H1 (cell line): ENCODE results near the gene FBXO34. TPM values are rescaled to one million over a fixed set of nuclear protein-coding genes. Genes with fewer than 3 reads are reported as not detected.

Experiments used
- CTCF ChIA-PET: fragments of 300-600 bp; sonication (Branson Sonifier 250); formaldehyde crosslinking; loops from one replicate; lab custom pipeline; 2021; ENCODE audit not compliant: partially characterized antibody; lab: Charles Lee
- POLR2A ChIA-PET: fragments of 300-600 bp; sonication (Branson Sonifier 250); formaldehyde crosslinking; loops from one replicate; lab custom pipeline; 2021; ENCODE audit warnings: inconsistent platforms; ENCODE audit not compliant: partially characterized antibody; lab: Charles Lee
- DNase-seq, 2 experiments: peaks; one replicate each; pipeline versions ENCODE4 v3.0.0 to v3.0.0-alpha.2; 2010 to 2022; ENCODE audit warnings: low spot score in 2 of 2, low read depth in 1 of 2, mixed read lengths in 1 of 2
- FAIRE-seq: peaks from 2 replicates; lab custom pipeline; 2011; peaks lifted over from hg19 to GRCh38; lab: Jason Lieb, UNC
- H2AFZ ChIP-seq: 2 replicates; pipeline ENCODE4 v1.8.1; 2012; ENCODE audit warnings: low read length, inconsistent platforms
- H2AK5ac ChIP-seq: 2 replicates; pipeline ENCODE4 v1.6.1; 2013; ENCODE audit warnings: low read depth, low read length
- H2BK120ac ChIP-seq: replicated peaks from 2 replicates; pipeline ENCODE3; 2013; ENCODE audit warnings: low read depth, low read length, inconsistent platforms
- H2BK12ac ChIP-seq: 2 replicates; pipeline ENCODE4 v1.6.1; 2013; ENCODE audit warnings: low read depth, low read length
- H2BK15ac ChIP-seq: 2 replicates; pipeline ENCODE4 v1.6.1; 2013; ENCODE audit warnings: low read length
- H2BK20ac ChIP-seq: 2 replicates; pipeline ENCODE4 v1.6.1; 2013; ENCODE audit warnings: low read length
- H2BK5ac ChIP-seq: 2 replicates; pipeline ENCODE4 v1.6.1; 2013; ENCODE audit warnings: low read depth, low read length
- H3K14ac ChIP-seq: 2 replicates; pipeline ENCODE4 v1.6.1; 2013; ENCODE audit warnings: inconsistent platforms; ENCODE audit not compliant: insufficient read length
- H3K18ac ChIP-seq: 2 replicates; pipeline ENCODE4 v1.6.1; 2013; ENCODE audit warnings: low read length; ENCODE audit errors: extremely low read depth
- H3K23ac ChIP-seq: 2 replicates; pipeline ENCODE4 v1.6.1; 2013; ENCODE audit warnings: inconsistent platforms; ENCODE audit not compliant: insufficient read length
- H3K23me2 ChIP-seq: 2 replicates; pipeline ENCODE4 v1.6.1; 2013; ENCODE audit warnings: low read depth, low read length
- H3K27ac ChIP-seq: 2 replicates; pipeline ENCODE4 v1.6.1; 2011; ENCODE audit warnings: low read depth, low read length, inconsistent platforms
- H3K27me3 ChIP-seq, 4 experiments: replicated peaks in 1 of 4; 1 replicate in 1 of 4; 2 replicates in 3 of 4; pipeline versions ENCODE4 v1.6.1 to v1.8.1; 2011 to 2013; ENCODE audit warnings: low read length in 3 of 4, mild to moderate bottlenecking in 3 of 4, inconsistent platforms in 2 of 4, mixed read lengths in 2 of 4, moderate library complexity in 1 of 4; ENCODE audit not compliant: control insufficient read depth in 3 of 4, insufficient read depth in 3 of 4; ENCODE audit errors: extremely low read depth in 1 of 4
- H3K36me3 ChIP-seq, 4 experiments: 2 replicates each; pipeline versions ENCODE4 v1.6.1 to v1.8.1; 2011 to 2013; ENCODE audit warnings: mild to moderate bottlenecking in 4 of 4, low read length in 3 of 4, moderate library complexity in 2 of 4, control low read depth in 1 of 4, inconsistent platforms in 1 of 4; ENCODE audit not compliant: insufficient read depth in 4 of 4, control insufficient read depth in 2 of 4
- H3K4ac ChIP-seq: replicated peaks from 2 replicates; pipeline ENCODE3; 2013; ENCODE audit warnings: low read length, low read depth, mixed read lengths, inconsistent platforms; ENCODE audit not compliant: insufficient read length
- H3K4me1 ChIP-seq, 4 experiments: replicated peaks in 1 of 4; 1 replicate in 1 of 4; 2 replicates in 3 of 4; pipeline versions ENCODE4 v1.6.1 to v1.8.1; 2011 to 2013; ENCODE audit warnings: low read length in 3 of 4, inconsistent platforms in 2 of 4, mixed read lengths in 1 of 4; ENCODE audit not compliant: insufficient read depth in 4 of 4, control insufficient read depth in 3 of 4
- H3K4me2 ChIP-seq, 2 experiments: 2 replicates each; pipeline versions ENCODE4 v1.6.1 to v1.8.1; 2011 to 2013; ENCODE audit warnings: low read depth in 2 of 2, low read length in 2 of 2, control low read depth in 1 of 2, inconsistent platforms in 1 of 2, mild to moderate bottlenecking in 1 of 2; ENCODE audit not compliant: insufficient read depth in 1 of 2
- H3K4me3 ChIP-seq, 4 experiments: fragments of 200-600, 300-600 bp in 1 of 4; sonication (generic), shearing (Covaris generic), sonication (Bioruptor Twin) in 1 of 4; 2 replicates each; pipeline versions ENCODE4 v1.5.1 to v1.8.1; 2011 to 2016; ENCODE audit warnings: low read length in 4 of 4, low read depth in 3 of 4, control low read depth in 2 of 4, inconsistent platforms in 2 of 4, mild to moderate bottlenecking in 2 of 4, mixed read lengths in 1 of 4, moderate library complexity in 1 of 4; ENCODE audit not compliant: insufficient read depth in 2 of 4; ENCODE audit errors: extremely low read depth in 1 of 4
- H3K56ac ChIP-seq: replicated peaks from 2 replicates; pipeline ENCODE3; 2013; ENCODE audit warnings: low read depth, mild to moderate bottlenecking, mixed read lengths, low read length, inconsistent platforms; ENCODE audit not compliant: insufficient read length
- H3K79me1 ChIP-seq: 2 replicates; pipeline ENCODE4 v1.6.1; 2013; ENCODE audit warnings: low read depth, low read length, control low read depth
- H3K79me2 ChIP-seq, 2 experiments: 2 replicates each; pipeline versions ENCODE4 v1.6.1 to v1.8.1; 2012 to 2013; ENCODE audit warnings: low read length in 2 of 2, mild to moderate bottlenecking in 2 of 2, inconsistent platforms in 1 of 2; ENCODE audit not compliant: insufficient read depth in 2 of 2, control insufficient read depth in 1 of 2
- H3K9ac ChIP-seq, 4 experiments: replicated peaks in 1 of 4; 1 replicate in 1 of 4; 2 replicates in 3 of 4; pipeline versions ENCODE4 v1.6.1 to v1.8.1; 2011 to 2013; ENCODE audit warnings: low read depth in 3 of 4, low read length in 3 of 4, control low read depth in 2 of 4, mild to moderate bottlenecking in 2 of 4, moderate library complexity in 2 of 4, inconsistent platforms in 1 of 4; ENCODE audit errors: extremely low read depth in 1 of 4
- H3K9me3 ChIP-seq, 2 experiments: 2 replicates each; pipeline versions ENCODE4 v1.6.1 to v1.8.1; 2012 to 2013; ENCODE audit warnings: mild to moderate bottlenecking in 2 of 2, moderate library complexity in 2 of 2, control low read depth in 1 of 2, inconsistent platforms in 1 of 2, low read depth in 1 of 2, low read length in 1 of 2, mixed read lengths in 1 of 2; ENCODE audit not compliant: insufficient read depth in 2 of 2
- H4K20me1 ChIP-seq, 2 experiments: replicated peaks in 1 of 2; 2 replicates each; pipeline versions ENCODE3 to v1.8.1; 2011 to 2013; ENCODE audit warnings: inconsistent platforms in 2 of 2, low read length in 2 of 2, mild to moderate bottlenecking in 1 of 2; ENCODE audit not compliant: insufficient read depth in 2 of 2, control insufficient read depth in 1 of 2
- H4K5ac ChIP-seq: 2 replicates; pipeline ENCODE4 v1.6.1; 2013; ENCODE audit warnings: low read length, low read depth, mixed read lengths, inconsistent platforms; ENCODE audit not compliant: insufficient read length
- H4K8ac ChIP-seq: 2 replicates; pipeline ENCODE4 v1.8.0; 2013; ENCODE audit warnings: mild to moderate bottlenecking, moderate library complexity, low read length, inconsistent platforms; ENCODE audit not compliant: insufficient read depth; ENCODE audit errors: extremely low read depth
- H4K91ac ChIP-seq: replicated peaks from 2 replicates; pipeline ENCODE3; 2013; ENCODE audit warnings: low read length, mixed read lengths, inconsistent platforms; ENCODE audit not compliant: insufficient read length
- BACH1 ChIP-seq: IDR thresholded peaks from 2 replicates; pipeline ENCODE4 v1.6.1; 2012; ENCODE audit warnings: low read length, improper control_type of control experiment
- BRCA1 ChIP-seq: IDR thresholded peaks from 2 replicates; pipeline ENCODE4 v1.6.1; 2012; ENCODE audit warnings: low read depth, low read length, improper control_type of control experiment
- CHD1 ChIP-seq: IDR thresholded peaks from 2 replicates; pipeline ENCODE4 v1.6.1; 2012; ENCODE audit warnings: low read depth, low read length, improper control_type of control experiment
- CHD2 ChIP-seq: IDR thresholded peaks from 2 replicates; pipeline ENCODE4 v1.6.1; 2012; ENCODE audit warnings: low read length, improper control_type of control experiment
- GABPA ChIP-seq: IDR thresholded peaks from 2 replicates; pipeline ENCODE4 v1.6.1; 2011; ENCODE audit warnings: mild to moderate bottlenecking, low read length, moderate library complexity, borderline replicate concordance; ENCODE audit not compliant: insufficient read depth
- JUN ChIP-seq: IDR thresholded peaks from 2 replicates; pipeline ENCODE4 v1.6.1; 2011; ENCODE audit warnings: low read depth, mild to moderate bottlenecking, improper control_type of control experiment, low read length
- POLR2A ChIP-seq, 2 experiments: IDR thresholded peaks; 1 replicate in 1 of 2; 2 replicates in 1 of 2; pipeline ENCODE4 v1.6.1; 2011; ENCODE audit warnings: low read depth in 2 of 2, low read length in 2 of 2, mild to moderate bottlenecking in 2 of 2; ENCODE audit errors: control extremely low read depth in 1 of 2
- RXRA ChIP-seq: IDR thresholded peaks from 2 replicates; pipeline ENCODE4 v1.6.1; 2011; ENCODE audit warnings: low read depth, mild to moderate bottlenecking, low read length, moderate library complexity; ENCODE audit not compliant: insufficient read depth
- SIRT6 ChIP-seq: IDR thresholded peaks from one replicate; pipeline ENCODE4 v1.7.1; 2012; ENCODE audit warnings: low read length, inconsistent platforms
- SP4 ChIP-seq: IDR thresholded peaks from 2 replicates; pipeline ENCODE4 v1.6.1; 2012; ENCODE audit warnings: low read length, inconsistent platforms
- WGBS, 2 experiments: shearing (Covaris generic) in 1 of 2; methylation state at CpG; one replicate each; pipeline versions ENCODE4 v1.1.6 to v1.1.7; 2013 to 2015; ENCODE audit warnings: low lambda C conversion rate in 2 of 2, mixed read lengths in 2 of 2, inconsistent platforms in 1 of 2, low coverage in 1 of 2, missing lambda C conversion rate in 1 of 2; ENCODE audit not compliant: insufficient replicate concordance in 2 of 2, insufficient coverage in 1 of 2, insufficient read length in 1 of 2; ENCODE audit errors: extremely low coverage in 1 of 2, missing lambda C conversion rate in 1 of 2; 5-methylcytosine and 5-hydroxymethylcytosine counted together
- polyA plus RNA-seq, 7 experiments: library from polyadenylated mRNA; depleted of rRNA in 3 of 7; stranded (reverse) in 5 of 7; unstranded in 2 of 7; fragments of >200 nt in 5 of 7; fragments of 200-250 nt in 2 of 7; gene quantifications; 1 replicate in 5 of 7; 2 replicates in 1 of 7; 4 replicates in 1 of 7; pipeline versions ENCODE4 v1.2.1 to v1.2.3, GENCODE V29; 2011 to 2013; ENCODE audit warnings: missing spikeins in 2 of 7, mixed read lengths in 2 of 7
- total RNA-seq: library from RNA; stranded (reverse); fragmentation: NEBNext Ultra II Directional; extraction: Animal tissue kit (Norgen Biotek cat#: 25700); gene quantifications from 2 replicates; pipeline ENCODE4 v1.2.1, GENCODE V29; 2021
- TF ChIP-seq, protein P1 (sequence below): IDR thresholded peaks from 2 replicates; pipeline ENCODE4 v1.6.1; 2012; ENCODE audit warnings: inconsistent platforms
- TF ChIP-seq, protein P2 (sequence below): IDR thresholded peaks from 2 replicates; pipeline ENCODE4 v1.6.1; 2012; ENCODE audit warnings: low read length, inconsistent platforms

The FBXO34 gene
- total and polyA plus RNA-seq, 2 of the 8 experiments (the other 6 are each of a cell fraction or from before 2014, with no cell fraction given), result 7.0 to 14.4 TPM

DNA sequence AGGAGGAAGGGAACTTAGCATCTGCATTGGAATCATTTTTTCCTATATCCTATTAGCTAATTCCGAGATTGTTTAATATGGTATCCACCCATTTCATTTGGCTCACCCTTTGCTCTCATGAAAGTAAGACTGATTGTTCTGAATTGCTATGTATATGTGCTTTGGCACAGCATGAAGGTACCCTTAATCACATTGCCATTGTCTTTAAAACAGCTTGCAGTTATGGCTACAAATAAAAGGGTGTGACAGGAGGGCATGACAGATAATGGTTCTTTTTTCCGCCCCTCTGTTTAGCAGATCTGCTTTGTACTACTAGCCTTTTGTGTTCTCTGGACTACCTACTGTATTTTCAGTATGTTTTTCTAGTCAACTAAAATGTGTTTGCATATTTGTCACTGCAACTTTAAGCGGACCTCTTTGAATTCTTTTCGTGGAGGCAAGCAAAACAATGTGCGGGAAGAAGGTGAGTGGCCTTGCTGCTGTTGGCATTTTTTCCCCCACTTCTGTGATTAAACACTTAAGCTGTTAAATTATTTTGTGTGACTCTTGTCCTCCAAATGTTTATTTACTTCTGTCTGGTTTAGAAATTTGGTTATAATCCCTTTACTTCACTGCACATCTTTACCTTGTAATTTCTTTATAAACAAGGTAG lies 35.8 kb downstream of the FBXO34 start:
- no peak overlapping the region for H3K56ac ChIP-seq
- peak overlapping the region; percentile 40 to 52 for H3K4me2 ChIP-seq
- no peaks in the 10 kb centered on the region for H4K20me1 ChIP-seq
- TF ChIP-seq BACH1, result no peak
- TF ChIP-seq POLR2A (IDR thresholded peaks at IDR 0.05; ENCODE audit: control extremely low read depth in 1 of 2, low read depth in 2 of 2, low read length in 2 of 2), result no peak
- TF ChIP-seq GABPA, result no peak
- TF ChIP-seq CHD2, result no peak
- TF ChIP-seq, protein P1, sequence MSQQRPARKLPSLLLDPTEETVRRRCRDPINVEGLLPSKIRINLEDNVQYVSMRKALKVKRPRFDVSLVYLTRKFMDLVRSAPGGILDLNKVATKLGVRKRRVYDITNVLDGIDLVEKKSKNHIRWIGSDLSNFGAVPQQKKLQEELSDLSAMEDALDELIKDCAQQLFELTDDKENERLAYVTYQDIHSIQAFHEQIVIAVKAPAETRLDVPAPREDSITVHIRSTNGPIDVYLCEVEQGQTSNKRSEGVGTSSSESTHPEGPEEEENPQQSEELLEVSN, result no peak
- no peak for TF ChIP-seq CHD1
- no peak for TF ChIP-seq BRCA1
- no peak for TF ChIP-seq JUN
- TF ChIP-seq RXRA, result no peak
- no peak for TF ChIP-seq SIRT6
- TF ChIP-seq SP4, result no peak
- TF ChIP-seq, protein P2, sequence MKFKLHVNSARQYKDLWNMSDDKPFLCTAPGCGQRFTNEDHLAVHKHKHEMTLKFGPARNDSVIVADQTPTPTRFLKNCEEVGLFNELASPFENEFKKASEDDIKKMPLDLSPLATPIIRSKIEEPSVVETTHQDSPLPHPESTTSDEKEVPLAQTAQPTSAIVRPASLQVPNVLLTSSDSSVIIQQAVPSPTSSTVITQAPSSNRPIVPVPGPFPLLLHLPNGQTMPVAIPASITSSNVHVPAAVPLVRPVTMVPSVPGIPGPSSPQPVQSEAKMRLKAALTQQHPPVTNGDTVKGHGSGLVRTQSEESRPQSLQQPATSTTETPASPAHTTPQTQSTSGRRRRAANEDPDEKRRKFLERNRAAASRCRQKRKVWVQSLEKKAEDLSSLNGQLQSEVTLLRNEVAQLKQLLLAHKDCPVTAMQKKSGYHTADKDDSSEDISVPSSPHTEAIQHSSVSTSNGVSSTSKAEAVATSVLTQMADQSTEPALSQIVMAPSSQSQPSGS, result no peak

More for the DNA sequence above, 35.8 kb downstream of the FBXO34 start:
- H2BK20ac ChIP-seq, result no peak overlapping the region
- H4K5ac ChIP-seq, result no peak overlapping the region
- peaks cover 8 to 14% of the 10 kb centered on the region in 2 experiments for H3K9me3 ChIP-seq
- H3K9ac ChIP-seq, result no peak overlapping the region; a peak in 1 of 7 replicates
- H3K4me3 ChIP-seq, result no peak overlapping the region; a peak in 1 of 8 replicates
- H3K79me2 ChIP-seq, result peaks cover 0 to 51% of the 10 kb centered on the region in 2 experiments; a peak in 2 of 4 replicates
- H2AK5ac ChIP-seq, result no peak overlapping the region
- no peak for FAIRE-seq
- H3K4ac ChIP-seq, result no peak overlapping the region
- H3K14ac ChIP-seq, result no peak overlapping the region
- WGBS, 2 experiments, result 59% methylated on average over 5 of the region's 5 CpGs; no CpG with 5 or more reads in 1 of the 2 experiments
- no peak overlapping the region for H3K23ac ChIP-seq
- ChIA-PET CTCF (interaction anchor here (0.6 kb wide), 1 partner anchor 48 kb away, joined by 4 read pairs; no protein-coding TSS in a partner anchor), POLR2A (interaction anchor here (0.6 kb wide), 1 partner anchor 9 kb away, joined by 3 read pairs; no protein-coding TSS in a partner anchor)
- H2BK120ac ChIP-seq, result no peak overlapping the region
- no peak overlapping the region for H3K18ac ChIP-seq
- no peak overlapping the region for H2AFZ ChIP-seq
- H2BK5ac ChIP-seq, result no peak overlapping the region
- H3K27ac ChIP-seq, result no peak overlapping the region
- peaks cover 0 to 7% (median 2%) of the 10 kb centered on the region in 4 experiments; a peak in 3 of 8 replicates for H3K36me3 ChIP-seq
- H4K91ac ChIP-seq, result no peak overlapping the region
- no peaks in the 10 kb centered on the region for H3K23me2 ChIP-seq
- H3K4me1 ChIP-seq, result peaks cover 0 to 4% (median 2%) of the 10 kb centered on the region in 4 experiments; a peak in 5 of 7 replicates
- no peak overlapping the region for H4K8ac ChIP-seq
- no peak overlapping the region for H2BK12ac ChIP-seq
- H3K79me1 ChIP-seq, result no peaks in the 10 kb centered on the region; the same call in 1 of the 2 replicates
- H3K27me3 ChIP-seq, result no peaks in the 10 kb centered on the region
- no peak overlapping the region for H2BK15ac ChIP-seq
- DNase-seq, result no peak
